Naive B cell (primary cell): ENCODE measurements around the gene TAF15. TPM values are rescaled to one million over a fixed set of nuclear protein-coding genes. Genes with fewer than 3 reads are reported as not detected.

Experiments
- ATAC-seq, 2 donors: fragments of 150-1000 bp; cut with Tn5 transposase; 2 replicates each; pipeline ENCODE4 v1.10.0; 2021; ENCODE audit warnings: low read depth in 2 of 2, mild to moderate bottlenecking in 2 of 2, moderate library complexity in 2 of 2
- DNase-seq: peaks from one replicate; pipeline ENCODE4 v3.0.0; 2022
- H3K27ac Mint-ChIP-seq, 6 donors: one replicate each; pipeline ENCODE4 v1.8.0; 2020 to 2022; ENCODE audit warnings: mild to moderate bottlenecking in 6 of 6, mixed read lengths in 6 of 6, moderate library complexity in 5 of 6, inconsistent platforms in 2 of 6
- H3K27me3 Mint-ChIP-seq, 3 donors: one replicate each; pipeline ENCODE4 v1.8.0; 2021 to 2022; ENCODE audit warnings: mixed read lengths in 3 of 3, mild to moderate bottlenecking in 1 of 3
- H3K36me3 Mint-ChIP-seq, 2 donors: one replicate each; pipeline ENCODE4 v1.8.0; 2020 to 2022; ENCODE audit warnings: mixed read lengths in 2 of 2, inconsistent platforms in 1 of 2, mild to moderate bottlenecking in 1 of 2
- H3K4me1 Mint-ChIP-seq, 3 donors: one replicate each; pipeline ENCODE4 v1.8.0; 2020 to 2022; ENCODE audit warnings: mixed read lengths in 3 of 3, inconsistent platforms in 1 of 3, mild to moderate bottlenecking in 1 of 3, moderate library complexity in 1 of 3
- H3K4me3 Mint-ChIP-seq, 8 donors: one replicate each; pipeline ENCODE4 v1.8.0; 2020 to 2022; ENCODE audit warnings: mild to moderate bottlenecking in 8 of 8, mixed read lengths in 8 of 8, moderate library complexity in 8 of 8, inconsistent platforms in 2 of 8
- H3K9me3 Mint-ChIP-seq, 7 donors: one replicate each; pipeline ENCODE4 v1.8.0; 2020 to 2022; ENCODE audit warnings: mixed read lengths in 7 of 7, mild to moderate bottlenecking in 5 of 7, inconsistent platforms in 2 of 7, moderate library complexity in 1 of 7
- polyA plus RNA-seq, 6 donors: library from polyadenylated mRNA; unstranded; fragments of 300-500 nt; fragmentation: Illumina TruSeq; gene quantifications; one replicate each; pipeline ENCODE4 v1.2.3, GENCODE V29; 2021; ENCODE audit warnings: low read depth in 6 of 6

Gene TAF15
- polyA plus RNA-seq, 6 donors from 2014 or later = 16.6 to 44.4 (median 21.7) TPM

GRCh38 chr17:35773129-35773528, 36.2 kb upstream of the TAF15 start:
- Mint-ChIP-seq H3K4me3 (no peak overlapping the region), H3K9me3 (no peaks in the 10 kb centered on the region), H3K27ac (no peak overlapping the region), H3K27me3 (peaks cover 12 to 33% (median 29%) of the 10 kb centered on the region in 3 donors), H3K4me1 (no peaks in the 10 kb centered on the region), H3K36me3 (no peaks in the 10 kb centered on the region)
- DNase-seq (no peak), ATAC-seq (no peak)

- Mint-ChIP-seq H3K4me3 (no peak overlapping the region), H3K27me3 (peaks cover 12 to 28% (median 25%) of the 10 kb centered on the region in 3 donors), H3K36me3 (no peaks in the 10 kb centered on the region), H3K27ac (peak overlapping the region in 2 of 6 donors; percentile 38 to 52), H3K4me1 (no peaks in the 10 kb centered on the region), H3K9me3 (no peaks in the 10 kb centered on the region)
- DNase-seq (no peak), ATAC-seq (no peak)
Measured at GRCh38 chr17:35773679-35774425, 35.4 kb upstream of the TAF15 start.

DNA sequence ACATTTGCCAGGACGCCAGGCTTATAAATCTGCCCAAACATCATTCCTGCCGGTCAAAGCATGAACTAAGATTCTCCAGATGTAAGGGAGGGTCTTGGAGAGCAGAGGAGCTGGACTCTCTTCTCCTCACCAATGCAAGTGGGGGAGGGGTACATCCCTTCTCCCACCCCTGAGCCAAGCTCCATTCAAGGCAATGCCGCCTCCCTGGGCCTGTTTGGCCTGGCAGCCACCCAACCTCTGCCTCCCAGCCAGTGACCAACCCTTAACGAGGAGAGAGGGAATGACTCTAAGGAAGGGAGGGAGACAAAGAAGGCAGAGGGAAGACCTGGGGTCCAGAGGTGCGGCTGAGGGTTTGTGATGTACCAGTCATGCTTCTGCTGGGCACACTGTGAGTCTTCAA, 34.8 kb upstream of the TAF15 start:
- no peak overlapping the region for H3K27ac Mint-ChIP-seq
- H3K27me3 Mint-ChIP-seq = peaks cover 14 to 28% (median 20%) of the 10 kb centered on the region in 3 donors
- no peaks in the 10 kb centered on the region for H3K36me3 Mint-ChIP-seq
- ATAC-seq (no peak), DNase-seq (no peak)
- H3K4me1 Mint-ChIP-seq = no peaks in the 10 kb centered on the region
- H3K9me3 Mint-ChIP-seq = no peaks in the 10 kb centered on the region
- no peak overlapping the region for H3K4me3 Mint-ChIP-seq

DNA sequence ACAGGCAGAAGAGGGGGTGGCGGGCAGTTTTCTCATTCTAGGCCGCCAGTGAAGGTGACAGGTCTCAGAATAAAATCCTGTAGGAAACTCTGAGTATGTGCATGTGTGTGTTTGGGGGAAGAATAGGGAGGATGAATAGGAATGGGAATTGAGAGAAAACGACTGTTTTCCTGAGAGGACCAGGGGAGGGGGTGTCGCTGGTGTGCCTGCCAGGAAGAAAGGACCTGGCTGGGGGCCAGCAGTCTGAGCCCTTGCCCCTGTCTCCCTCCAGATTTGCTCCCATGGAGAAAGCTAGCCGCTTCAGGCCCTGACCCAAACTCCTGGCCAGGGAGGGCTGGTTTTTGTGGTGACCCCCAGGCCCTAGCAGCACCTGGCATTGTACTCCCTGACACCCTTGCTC, 34.2 kb upstream of the TAF15 start:
- no peak for DNase-seq
- Mint-ChIP-seq H3K4me1 (no peaks in the 10 kb centered on the region), H3K4me3 (no peak overlapping the region), H3K27me3 (peaks cover 17 to 28% (median 19%) of the 10 kb centered on the region in 3 donors), H3K36me3 (no peaks in the 10 kb centered on the region), H3K9me3 (no peaks in the 10 kb centered on the region), H3K27ac (no peak overlapping the region)
- no peak for ATAC-seq

DNA sequence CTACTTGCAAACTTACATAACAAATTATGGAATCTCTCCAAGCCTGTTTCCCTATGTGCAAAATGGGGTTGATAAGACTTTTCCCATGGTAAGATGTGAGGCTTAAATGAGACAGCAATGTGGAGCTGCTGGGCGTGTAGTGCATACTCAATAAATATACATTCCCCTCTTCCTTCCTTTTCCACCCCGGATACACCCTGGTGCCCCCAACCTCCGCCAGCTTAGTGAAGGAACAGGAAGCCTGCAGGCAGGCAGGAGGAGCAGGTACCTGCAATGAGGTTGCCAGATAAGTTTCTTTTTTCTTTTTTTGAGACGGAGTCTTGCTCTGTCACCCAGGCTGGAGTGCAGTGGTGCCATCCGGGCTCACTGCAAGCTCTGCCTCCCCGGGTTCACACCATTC, 33.7 kb upstream of the TAF15 start:
- no peak overlapping the region for H3K4me3 Mint-ChIP-seq
- H3K4me1 Mint-ChIP-seq = no peaks in the 10 kb centered on the region
- no peak overlapping the region for H3K27ac Mint-ChIP-seq
- H3K27me3 Mint-ChIP-seq = peaks cover 13 to 28% (median 20%) of the 10 kb centered on the region in 3 donors
- H3K36me3 Mint-ChIP-seq = no peaks in the 10 kb centered on the region
- ATAC-seq (no peak), DNase-seq (no peak)
- no peaks in the 10 kb centered on the region for H3K9me3 Mint-ChIP-seq

- Mint-ChIP-seq H3K36me3 (no peaks in the 10 kb centered on the region), H3K4me1 (no peaks in the 10 kb centered on the region), H3K27ac (no peak overlapping the region), H3K9me3 (no peaks in the 10 kb centered on the region), H3K4me3 (no peak overlapping the region), H3K27me3 (peaks cover 5 to 25% (median 24%) of the 10 kb centered on the region in 3 donors)
- ATAC-seq (no peak), DNase-seq (no peak)
Measured at GRCh38 chr17:35778641-35779196, 30.6 kb upstream of the TAF15 start.

DNA sequence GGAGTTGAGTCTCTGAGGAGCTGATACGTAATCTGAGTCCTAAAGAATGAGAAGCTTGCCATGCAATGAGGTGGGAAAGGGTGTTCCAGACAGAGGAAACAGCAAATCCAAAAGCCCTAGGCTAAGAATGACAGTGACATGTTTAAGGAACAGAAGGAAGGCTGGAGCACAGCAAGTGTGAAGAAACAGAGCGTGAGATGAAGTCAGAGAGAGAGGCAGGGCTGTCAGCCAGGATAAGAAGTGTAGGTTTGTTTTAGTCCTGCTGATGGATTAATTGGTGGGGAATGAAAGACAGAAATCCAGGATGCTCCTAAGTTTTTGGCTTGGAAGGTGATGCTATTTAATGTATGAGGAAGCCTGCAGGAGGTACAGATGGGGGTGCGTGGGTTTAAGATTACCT, 28.3 kb upstream of the TAF15 start:
- Mint-ChIP-seq H3K4me3 (no peak overlapping the region), H3K36me3 (no peaks in the 10 kb centered on the region), H3K27ac (peak overlapping the region in 1 of 6 donors; percentile 23), H3K27me3 (peaks cover 5 to 10% (median 8%) of the 10 kb centered on the region in 3 donors), H3K4me1 (no peaks in the 10 kb centered on the region), H3K9me3 (no peaks in the 10 kb centered on the region)
- DNase-seq (no peak), ATAC-seq (no peak)

- ATAC-seq = no peak
- Mint-ChIP-seq H3K9me3 (no peaks in the 10 kb centered on the region), H3K36me3 (no peaks in the 10 kb centered on the region), H3K27me3 (peaks cover 0 to 10% (median 8%) of the 10 kb centered on the region in 3 donors), H3K4me3 (no peak overlapping the region), H3K4me1 (no peaks in the 10 kb centered on the region), H3K27ac (no peak overlapping the region)
- DNase-seq = no peak
Measured at GRCh38 chr17:35784895-35785294, 24.4 kb upstream of the TAF15 start.

DNA sequence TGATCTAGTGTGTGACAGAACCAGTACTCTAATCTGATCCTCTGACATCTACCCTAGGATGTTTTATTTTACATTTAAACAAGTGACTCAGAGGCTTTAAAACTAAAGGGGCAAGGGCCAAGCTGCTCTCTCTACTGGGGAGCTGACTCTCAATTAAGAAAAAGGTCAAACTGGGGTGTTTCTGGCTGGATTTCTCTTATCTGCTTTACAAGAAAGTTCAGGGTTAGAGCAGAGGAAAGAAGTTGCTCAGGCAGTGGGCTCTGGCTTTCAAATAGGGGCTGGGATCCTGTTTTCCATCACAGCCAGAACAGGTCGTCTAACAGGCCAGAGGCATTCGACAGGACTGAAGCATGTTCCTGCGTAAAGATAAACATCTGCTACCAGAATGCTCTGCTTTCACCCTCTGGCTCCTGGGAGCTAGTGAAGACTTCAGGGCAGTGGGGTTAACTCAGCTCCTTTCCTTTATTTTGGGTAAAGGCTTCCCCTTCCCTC, 22.3 kb upstream of the TAF15 start:
- H3K27ac Mint-ChIP-seq = no peak overlapping the region
- H3K4me1 Mint-ChIP-seq = no peaks in the 10 kb centered on the region
- peaks cover 1 to 8% (median 4%) of the 10 kb centered on the region in 3 donors for H3K27me3 Mint-ChIP-seq
- ATAC-seq (no peak), DNase-seq (no peak)
- no peak overlapping the region for H3K4me3 Mint-ChIP-seq
- H3K9me3 Mint-ChIP-seq = no peaks in the 10 kb centered on the region
- no peaks in the 10 kb centered on the region for H3K36me3 Mint-ChIP-seq

DNA sequence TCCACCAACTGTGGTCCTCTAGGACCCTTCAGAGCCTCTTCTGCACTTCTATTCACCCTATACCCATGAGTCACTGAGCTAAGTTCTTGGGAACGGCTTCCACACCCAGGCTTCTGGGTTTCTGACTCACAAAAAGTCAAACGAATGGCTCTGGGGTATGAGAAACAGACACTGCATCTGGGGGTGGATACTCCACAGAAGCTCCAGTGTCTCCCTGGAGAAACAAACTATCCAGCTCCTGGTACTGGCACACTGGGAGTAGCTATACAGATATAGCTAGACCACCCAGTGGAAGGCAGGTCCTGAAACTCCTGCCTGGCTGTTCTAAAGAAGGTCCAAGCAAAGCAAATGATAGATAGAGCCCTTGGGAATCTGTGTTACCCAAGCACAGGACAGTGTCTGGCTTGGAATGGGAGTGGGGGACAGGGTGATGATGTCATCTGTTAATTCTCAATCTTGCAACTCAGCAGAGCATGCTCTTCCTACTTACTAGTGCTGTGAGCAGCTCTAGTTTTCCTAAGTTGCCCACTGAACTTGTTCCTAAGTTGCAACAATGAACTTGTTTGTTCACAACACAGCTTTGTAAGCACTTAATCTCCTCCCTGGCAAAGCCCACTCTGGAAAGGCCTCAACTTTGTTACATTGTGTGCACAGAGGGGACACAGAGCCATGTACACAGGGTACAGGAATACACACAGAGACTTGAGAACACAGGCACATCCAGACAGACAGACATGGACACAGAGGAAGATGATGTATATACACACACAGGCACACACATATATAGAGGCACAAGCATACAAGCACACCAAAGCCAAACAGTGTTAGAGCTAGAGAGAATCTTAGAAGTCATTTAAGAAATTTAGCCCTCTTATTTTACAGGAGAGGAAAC, 20.6 kb upstream of the TAF15 start:
- Mint-ChIP-seq H3K9me3 (no peaks in the 10 kb centered on the region), H3K27ac (peak overlapping the region in 1 of 6 donors; percentile 39), H3K36me3 (no peaks in the 10 kb centered on the region), H3K27me3 (peaks cover 16 to 20% (median 19%) of the 10 kb centered on the region in 3 donors), H3K4me1 (no peaks in the 10 kb centered on the region), H3K4me3 (no peak overlapping the region)
- no peak for ATAC-seq
- DNase-seq = no peak

DNA sequence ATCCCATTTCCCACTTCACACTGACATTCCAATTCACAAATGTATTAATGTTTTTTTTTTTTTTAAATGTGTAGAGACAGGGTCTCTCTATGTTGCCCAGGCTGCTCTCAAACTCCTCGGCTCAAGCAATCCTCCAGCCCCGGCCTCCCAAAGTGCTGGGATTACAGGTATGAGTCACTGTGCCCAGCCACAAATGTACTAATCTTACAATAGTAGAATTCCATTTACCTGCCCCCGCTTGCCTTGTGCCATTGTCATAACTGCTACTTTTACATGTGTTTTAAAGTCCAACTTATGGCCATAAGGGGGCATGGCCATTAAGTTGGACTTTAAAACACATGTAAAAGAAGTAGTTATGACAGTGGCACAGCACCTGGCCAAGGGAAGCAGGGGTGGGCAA, 18.4 kb upstream of the TAF15 start:
- H3K27me3 Mint-ChIP-seq = peaks cover 27 to 35% (median 28%) of the 10 kb centered on the region in 3 donors
- no peak for ATAC-seq

GRCh38 chr17:35791681-35792350, 17.5 kb upstream of the TAF15 start:
- ATAC-seq = no peak
- Mint-ChIP-seq H3K27me3 (peaks cover 28 to 42% (median 33%) of the 10 kb centered on the region in 3 donors), H3K27ac (no peak overlapping the region), H3K9me3 (no peaks in the 10 kb centered on the region), H3K36me3 (no peaks in the 10 kb centered on the region), H3K4me3 (no peak overlapping the region), H3K4me1 (peaks cover 3 to 15% (median 13%) of the 10 kb centered on the region in 3 donors)
- DNase-seq = no peak

More for the DNA sequence above, 18.4 kb upstream of the TAF15 start:
- H3K27ac Mint-ChIP-seq = peak overlapping the region in 2 of 6 donors; percentile 23 to 63
- no peak overlapping the region for H3K4me3 Mint-ChIP-seq
- H3K4me1 Mint-ChIP-seq = peaks cover 3 to 11% (median 11%) of the 10 kb centered on the region in 3 donors
- H3K9me3 Mint-ChIP-seq = no peaks in the 10 kb centered on the region
- DNase-seq = no peak
- H3K36me3 Mint-ChIP-seq = no peaks in the 10 kb centered on the region

- peak overlapping the region in 4 of 8 donors; percentile 25 to 57 (median 52) for H3K4me3 Mint-ChIP-seq
Measured at GRCh38 chr17:35793257-35793656, 16.0 kb upstream of the TAF15 start.

More at GRCh38 chr17:35793257-35793656, 16.0 kb upstream of the TAF15 start:
- Mint-ChIP-seq H3K36me3 (no peaks in the 10 kb centered on the region), H3K27me3 (peaks cover 28 to 52% (median 33%) of the 10 kb centered on the region in 3 donors), H3K27ac (peak overlapping the region in 1 of 6 donors; percentile 79), H3K4me1 (peaks cover 3 to 15% (median 13%) of the 10 kb centered on the region in 3 donors), H3K9me3 (no peaks in the 10 kb centered on the region)
- no peak for DNase-seq
- ATAC-seq = no peak
